Loucy (cell line): Measurements from ENCODE around the gene POU2F3.

ENCODE experiments used
- EZH2phosphoT487 ChIP-seq: fragments of 200-600 bp; IDR thresholded peaks from 2 replicates; pipeline ENCODE4 v1.6.1; 2018; ENCODE audit warnings: antibody characterized with exemption, mild to moderate bottlenecking, moderate library complexity, borderline replicate concordance
- TF ChIP-seq, protein P1 (sequence below): fragments of 200-600 bp; sonication (generic); conservative IDR thresholded peaks from 2 replicates; pipeline ENCODE4 v1.5.1; 2014; ENCODE audit warnings: mild to moderate bottlenecking, antibody characterized with exemption, low read length

DNA sequence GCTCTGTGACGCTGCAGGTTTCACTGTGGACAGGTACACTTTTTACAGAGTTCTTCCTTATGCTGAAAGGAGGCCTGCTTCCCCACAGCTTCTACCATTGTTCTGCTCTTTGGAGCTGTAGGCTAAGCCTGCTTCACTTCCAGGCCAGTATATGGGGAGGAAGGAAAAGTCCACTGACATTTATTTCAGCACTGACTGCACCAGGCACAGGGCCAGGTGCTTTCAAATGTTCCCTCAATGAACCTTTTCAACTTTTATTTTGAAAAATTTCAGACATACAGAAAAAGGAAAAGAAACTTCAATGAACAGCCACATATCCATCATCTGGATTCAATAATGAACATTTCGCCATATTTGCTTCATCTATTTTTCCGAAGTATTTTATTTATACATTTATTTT, 22.0 kb downstream of the POU2F3 start:
- TF ChIP-seq, protein P1, sequence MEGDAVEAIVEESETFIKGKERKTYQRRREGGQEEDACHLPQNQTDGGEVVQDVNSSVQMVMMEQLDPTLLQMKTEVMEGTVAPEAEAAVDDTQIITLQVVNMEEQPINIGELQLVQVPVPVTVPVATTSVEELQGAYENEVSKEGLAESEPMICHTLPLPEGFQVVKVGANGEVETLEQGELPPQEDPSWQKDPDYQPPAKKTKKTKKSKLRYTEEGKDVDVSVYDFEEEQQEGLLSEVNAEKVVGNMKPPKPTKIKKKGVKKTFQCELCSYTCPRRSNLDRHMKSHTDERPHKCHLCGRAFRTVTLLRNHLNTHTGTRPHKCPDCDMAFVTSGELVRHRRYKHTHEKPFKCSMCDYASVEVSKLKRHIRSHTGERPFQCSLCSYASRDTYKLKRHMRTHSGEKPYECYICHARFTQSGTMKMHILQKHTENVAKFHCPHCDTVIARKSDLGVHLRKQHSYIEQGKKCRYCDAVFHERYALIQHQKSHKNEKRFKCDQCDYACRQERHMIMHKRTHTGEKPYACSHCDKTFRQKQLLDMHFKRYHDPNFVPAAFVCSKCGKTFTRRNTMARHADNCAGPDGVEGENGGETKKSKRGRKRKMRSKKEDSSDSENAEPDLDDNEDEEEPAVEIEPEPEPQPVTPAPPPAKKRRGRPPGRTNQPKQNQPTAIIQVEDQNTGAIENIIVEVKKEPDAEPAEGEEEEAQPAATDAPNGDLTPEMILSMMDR: no peak
- TF ChIP-seq EZH2phosphoT487: no peak
